H9 (cell line): ENCODE data around the gene FAM9B. TPM values are rescaled to one million over a fixed set of nuclear protein-coding genes. Genes with fewer than 3 reads are reported as not detected.

Source experiments
- DNase-seq: peaks from one replicate; pipeline ENCODE4 v3.0.0-alpha.2; 2017
- H2AFZ ChIP-seq: one replicate; pipeline ENCODE4 v1.6.1; 2013; ENCODE audit warnings: mild to moderate bottlenecking, low read length, control low read depth, moderate library complexity
- H2AK5ac ChIP-seq: 2 replicates; pipeline ENCODE4 v1.6.1; 2013; ENCODE audit warnings: low read length, control low read depth, mixed read lengths; ENCODE audit not compliant: insufficient read length
- H2BK120ac ChIP-seq: one replicate; pipeline ENCODE4 v1.6.1; 2013; ENCODE audit warnings: low read depth, mild to moderate bottlenecking, low read length, control low read depth, inconsistent platforms; ENCODE audit not compliant: poor library complexity, severe bottlenecking
- H2BK12ac ChIP-seq: 2 replicates; pipeline ENCODE4 v1.6.1; 2013; ENCODE audit warnings: low read length, control low read depth, mixed read lengths, low read depth; ENCODE audit not compliant: insufficient read length
- H2BK15ac ChIP-seq: 2 replicates; pipeline ENCODE4 v1.6.1; 2013; ENCODE audit warnings: low read depth, low read length, control low read depth
- H2BK20ac ChIP-seq: one replicate; pipeline ENCODE4 v1.6.1; 2013; ENCODE audit warnings: low read depth, mild to moderate bottlenecking, low read length, control low read depth, inconsistent platforms; ENCODE audit not compliant: poor library complexity, severe bottlenecking
- H2BK5ac ChIP-seq: 2 replicates; pipeline ENCODE4 v1.6.1; 2013; ENCODE audit warnings: low read length, control low read depth, mixed read lengths; ENCODE audit not compliant: insufficient read length
- H3K14ac ChIP-seq: 2 replicates; pipeline ENCODE4 v1.6.1; 2013; ENCODE audit warnings: low read length, control low read depth; ENCODE audit not compliant: insufficient read depth
- H3K18ac ChIP-seq: 2 replicates; pipeline ENCODE4 v1.6.1; 2013; ENCODE audit warnings: low read depth, mild to moderate bottlenecking, mixed read lengths, low read length, control low read depth; ENCODE audit not compliant: insufficient read length
- H3K23ac ChIP-seq: 2 replicates; pipeline ENCODE4 v1.6.1; 2013; ENCODE audit warnings: low read length, control low read depth, mixed read lengths, low read depth; ENCODE audit not compliant: insufficient read length
- H3K23me2 ChIP-seq: 2 replicates; pipeline ENCODE4 v1.6.1; 2013; ENCODE audit warnings: low read depth, mild to moderate bottlenecking, mixed read lengths, low read length, control low read depth; ENCODE audit not compliant: insufficient read length, poor library complexity, severe bottlenecking
- H3K27ac ChIP-seq: 2 replicates; pipeline ENCODE4 v1.5.1; 2013; ENCODE audit warnings: low read length, control low read depth, mixed read lengths, low read depth; ENCODE audit not compliant: insufficient read length
- H3K27me3 ChIP-seq: 2 replicates; pipeline ENCODE4 v1.6.1; 2013; ENCODE audit warnings: low read length, control low read depth, inconsistent platforms; ENCODE audit not compliant: insufficient read depth
- H3K4ac ChIP-seq: 2 replicates; pipeline ENCODE4 v1.6.1; 2013; ENCODE audit warnings: low read depth, mild to moderate bottlenecking, control low read depth, inconsistent platforms, low read length, moderate library complexity
- H3K4me1 ChIP-seq: 2 replicates; pipeline ENCODE4 v1.6.1; 2013; ENCODE audit warnings: low read length, control low read depth, inconsistent platforms; ENCODE audit not compliant: insufficient read depth
- H3K4me2 ChIP-seq: 2 replicates; pipeline ENCODE4 v1.6.1; 2013; ENCODE audit warnings: low read length, control low read depth, mixed read lengths; ENCODE audit not compliant: insufficient read length, insufficient read depth
- H3K56ac ChIP-seq: 2 replicates; pipeline ENCODE4 v1.6.1; 2013; ENCODE audit warnings: low read depth, mild to moderate bottlenecking, mixed read lengths, low read length, control low read depth; ENCODE audit not compliant: insufficient read length
- H3K79me1 ChIP-seq: 2 replicates; pipeline ENCODE4 v1.6.1; 2013; ENCODE audit warnings: low read depth, mild to moderate bottlenecking, moderate library complexity, low read length, control low read depth, inconsistent platforms; ENCODE audit not compliant: insufficient read depth, poor library complexity, severe bottlenecking
- H3K79me2 ChIP-seq: 2 replicates; pipeline ENCODE4 v1.6.1; 2013; ENCODE audit warnings: low read length, control low read depth, inconsistent platforms; ENCODE audit not compliant: insufficient read depth
- H3K9ac ChIP-seq: 2 replicates; pipeline ENCODE4 v1.6.1; 2013; ENCODE audit warnings: low read length, control low read depth, mixed read lengths; ENCODE audit not compliant: insufficient read length; ENCODE audit errors: extremely low read depth
- H3K9me3 ChIP-seq: one replicate; pipeline ENCODE4 v1.6.1; 2013; ENCODE audit warnings: low read depth, low read length, inconsistent platforms; ENCODE audit not compliant: control insufficient read depth
- H3T11ph ChIP-seq: one replicate; pipeline ENCODE4 v1.6.1; 2013; ENCODE audit warnings: mild to moderate bottlenecking, low read length, control low read depth, inconsistent platforms
- H4K20me1 ChIP-seq: one replicate; pipeline ENCODE4 v1.6.1; 2013; ENCODE audit not compliant: control insufficient read depth, insufficient read length, insufficient read depth
- H4K5ac ChIP-seq: 2 replicates; pipeline ENCODE4 v1.6.1; 2013; ENCODE audit warnings: low read depth, mild to moderate bottlenecking, mixed read lengths, low read length, control low read depth; ENCODE audit not compliant: insufficient read length
- H4K8ac ChIP-seq: replicated peaks from 2 replicates; pipeline ENCODE4 v1.6.1; 2013; ENCODE audit warnings: low read length, control low read depth, mixed read lengths, low read depth; ENCODE audit not compliant: insufficient read length
- H4K91ac ChIP-seq: 2 replicates; pipeline ENCODE4 v1.6.1; 2013; ENCODE audit warnings: low read depth, mild to moderate bottlenecking, moderate library complexity, mixed read lengths, low read length, control low read depth; ENCODE audit not compliant: insufficient read length
- H3K27ac Mint-ChIP-seq, 3 experiments: 2 replicates in 2 of 3; 3 replicates in 1 of 3; pipeline ENCODE4 v1.8.0; 2020 to 2021; ENCODE audit warnings: mixed read lengths in 3 of 3, mild to moderate bottlenecking in 1 of 3, moderate library complexity in 1 of 3
- H3K27me3 Mint-ChIP-seq: 2 replicates; pipeline ENCODE4 v1.8.0; 2021; ENCODE audit warnings: low read depth, mild to moderate bottlenecking, moderate library complexity, mixed read lengths
- H3K36me3 Mint-ChIP-seq, 3 experiments: 2 replicates in 2 of 3; 3 replicates in 1 of 3; pipeline ENCODE4 v1.8.0; 2020 to 2021; ENCODE audit warnings: low read depth in 3 of 3, mixed read lengths in 3 of 3; ENCODE audit not compliant: insufficient read depth in 1 of 3
- H3K4me1 Mint-ChIP-seq, 2 experiments: 2 replicates each; pipeline ENCODE4 v1.8.0; 2020; ENCODE audit warnings: mixed read lengths in 2 of 2
- H3K4me3 Mint-ChIP-seq, 2 experiments: 2 replicates in 1 of 2; 3 replicates in 1 of 2; pipeline ENCODE4 v1.8.0; 2020 to 2021; ENCODE audit warnings: mild to moderate bottlenecking in 2 of 2, mixed read lengths in 2 of 2, moderate library complexity in 1 of 2
- H3K9me3 Mint-ChIP-seq, 2 experiments: 2 replicates in 1 of 2; 3 replicates in 1 of 2; pipeline ENCODE4 v1.8.0; 2020; ENCODE audit warnings: mild to moderate bottlenecking in 2 of 2, mixed read lengths in 2 of 2, moderate library complexity in 1 of 2
- CTCF ChIP-seq: fragments of 200-600 bp; sonication (generic); conservative IDR thresholded peaks from 3 replicates; pipeline ENCODE4 v1.8.0; 2021; ENCODE audit warnings: antibody characterized with exemption, mild to moderate bottlenecking
- WGBS: extraction: QIAGEN DNeasy Blood & Tissue Kit; methylation state at CpG from one replicate; pipeline ENCODE4 v1.1.7; 2013; ENCODE audit warnings: missing lambda C conversion rate, low lambda C conversion rate, mixed read lengths; ENCODE audit not compliant: insufficient read length; ENCODE audit errors: extremely low coverage; 5-methylcytosine and 5-hydroxymethylcytosine counted together
- total RNA-seq: library from RNA; stranded (reverse); gene quantifications from 2 replicates; pipeline ENCODE4 v1.2.1, GENCODE V29; 2021

The FAM9B gene
- total RNA-seq, 1 experiment from 2014 or later: not detected

GRCh38 chrX:9003041-9003440 lies 30.9 kb downstream of the FAM9B start:
- H3K4ac ChIP-seq: no peak overlapping the region
- no CpG with 5 or more reads among the region's 3 CpGs for whole genome bisulfite sequencing
- Mint-ChIP-seq H3K4me3 (no peak overlapping the region), H3K4me1 (peaks cover 0 to 7% of the 10 kb centered on the region in 2 experiments; a peak in 2 of 4 replicates), H3K27ac (no peak overlapping the region), H3K9me3 (peaks cover 6 to 24% of the 10 kb centered on the region in 2 experiments), H3K36me3 (peaks cover 4 to 7% (median 5%) of the 10 kb centered on the region in 3 experiments; a peak in 6 of 7 replicates), H3K27me3 (no peaks in the 10 kb centered on the region)
- H3T11ph ChIP-seq: no peak overlapping the region
- no peak overlapping the region for H2BK12ac ChIP-seq
- no peak overlapping the region for H3K23ac ChIP-seq
- no peaks in the 10 kb centered on the region for H4K20me1 ChIP-seq
- H3K4me2 ChIP-seq: no peak overlapping the region
- H2BK20ac ChIP-seq: no peak overlapping the region
- no peak overlapping the region for H2BK15ac ChIP-seq
- H3K4me1 ChIP-seq: no peaks in the 10 kb centered on the region
- H3K27me3 ChIP-seq: no peaks in the 10 kb centered on the region
- H3K79me1 ChIP-seq: no peaks in the 10 kb centered on the region
- H3K9me3 ChIP-seq: peaks cover 8% of the 10 kb centered on the region
- H2AFZ ChIP-seq: no peak overlapping the region
- no peak for DNase-seq
- H2BK120ac ChIP-seq: no peak overlapping the region
- no peak for TF ChIP-seq CTCF
- H3K23me2 ChIP-seq: no peaks in the 10 kb centered on the region
- H3K27ac ChIP-seq: no peak overlapping the region
- no peak overlapping the region for H3K18ac ChIP-seq
- no peak overlapping the region for H4K91ac ChIP-seq
- H3K79me2 ChIP-seq: no peaks in the 10 kb centered on the region
- no peak overlapping the region for H4K5ac ChIP-seq
- H3K56ac ChIP-seq: no peak overlapping the region
- no peak overlapping the region for H4K8ac ChIP-seq
- no peak overlapping the region for H2AK5ac ChIP-seq
- H3K14ac ChIP-seq: no peak overlapping the region
- no peak overlapping the region for H2BK5ac ChIP-seq
- no peak overlapping the region for H3K9ac ChIP-seq
